Measurements from ENCODE around the gene PUS3. TPM values are rescaled to one million over a fixed set of nuclear protein-coding genes. Genes with fewer than 3 reads are reported as not detected.
"Not testable (repeated sequence)": the region's sequence is repeated elsewhere in the genome, so short reads cannot be mapped to it uniquely, and the experiment has no call there.

The PUS3 gene
- total and polyA plus RNA-seq, 4 donors, result 8.0 to 9.4 (median 8.5) TPM

DNA sequence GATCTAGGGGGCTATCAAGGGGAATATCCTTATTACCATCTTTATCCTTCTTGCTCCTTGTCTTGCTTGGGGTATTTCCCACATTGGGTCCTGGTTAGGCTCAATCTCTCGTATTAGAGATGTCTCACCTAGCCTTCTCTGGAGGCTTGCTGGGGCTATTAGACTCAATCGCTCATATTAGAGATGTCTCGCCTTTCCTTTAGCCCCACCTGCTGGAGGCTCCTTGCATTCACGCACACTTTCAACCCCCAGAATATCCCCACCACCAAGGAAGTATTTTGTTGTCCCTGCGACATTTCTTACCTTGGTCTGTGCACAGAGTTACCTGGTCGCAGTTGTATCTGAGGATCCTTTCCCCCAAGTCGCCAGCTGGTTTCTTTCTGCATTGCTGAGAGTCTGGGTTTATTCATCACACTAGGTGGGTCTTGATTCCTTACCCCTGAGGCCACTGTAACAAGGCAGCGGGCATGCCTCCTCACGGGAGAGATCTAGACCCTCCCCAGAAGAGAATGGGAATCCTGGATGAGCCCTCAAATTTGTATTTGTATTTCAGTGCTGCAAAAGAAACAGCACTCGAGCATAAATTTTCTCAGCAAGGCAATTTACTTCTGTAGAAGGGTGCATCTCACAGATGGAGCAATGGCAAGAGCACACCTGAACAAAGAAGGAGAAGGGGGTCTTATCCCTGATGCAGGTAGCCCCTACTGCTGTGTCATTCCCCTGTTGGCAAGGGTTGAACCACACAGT is 31.4 kb downstream of the PUS3 start:
- H3K36me3 ChIP-seq (ENCODE audit: control insufficient read depth in 1 of 2, insufficient read depth in 2 of 2, low read length in 1 of 2), result no peaks in the 10 kb centered on the region
- no peak overlapping the region for H3K4me3 ChIP-seq (ENCODE audit: low read length in 2 of 2)
- H3K27ac ChIP-seq (ENCODE audit: low read depth in 1 of 2, low read length in 2 of 2), result no peak overlapping the region
- no peaks in the 10 kb centered on the region for H3K4me1 ChIP-seq (ENCODE audit: control insufficient read depth in 1 of 2, insufficient read depth in 2 of 2, low read length in 2 of 2)
- H3K27me3 ChIP-seq (ENCODE audit: control insufficient read depth in 1 of 2, insufficient read depth in 2 of 2, low read length in 1 of 2), result no peaks in the 10 kb centered on the region
- WGBS, 2 donors, result 70% methylated on average over 10 of the region's 10 CpGs
- intact Hi-C loops (cut with DNase I), result loop anchor here in 1 of 2 donors (5.0 to 10.0 kb wide), 2 partner anchors 149 to 437 kb away; no protein-coding TSS in a partner anchor
- ATAC-seq (ENCODE audit: low FRiP score) (no peak), DNase-seq (no peak)
- no peaks in the 10 kb centered on the region for H3K9me3 ChIP-seq (ENCODE audit: control insufficient read depth, low read length)

DNA sequence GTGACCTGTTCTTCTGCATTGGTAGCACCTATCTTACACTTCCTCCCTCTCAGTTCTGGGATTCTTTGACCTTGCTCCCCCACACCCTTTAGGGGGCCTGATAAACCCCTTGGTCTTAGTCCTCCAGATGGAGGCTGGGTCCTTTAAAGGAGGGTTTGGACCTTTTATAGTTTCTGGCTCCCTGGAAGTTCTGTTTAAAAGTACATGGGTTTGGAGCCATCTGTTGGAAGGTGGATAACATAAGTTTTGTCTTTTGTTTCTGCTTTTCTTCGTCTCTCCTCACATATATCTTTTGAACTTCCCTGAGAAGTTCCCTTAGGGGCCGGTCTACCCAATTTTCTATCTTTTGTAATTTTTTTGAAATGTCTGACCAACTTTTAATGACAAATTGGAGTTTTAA is 33.5 kb downstream of the PUS3 start:
- 65 to 75% methylated on average over 2 of the region's 2 CpGs for WGBS, 2 donors
- Histone ChIP-seq H3K27me3 (ENCODE audit: control insufficient read depth in 1 of 2, insufficient read depth in 2 of 2, low read length in 1 of 2) (no peaks in the 10 kb centered on the region), H3K4me3 (ENCODE audit: low read length in 2 of 2) (no peak overlapping the region), H3K4me1 (ENCODE audit: control insufficient read depth in 1 of 2, insufficient read depth in 2 of 2, low read length in 2 of 2) (no peaks in the 10 kb centered on the region), H3K9me3 (ENCODE audit: control insufficient read depth, low read length) (no peaks in the 10 kb centered on the region), H3K36me3 (ENCODE audit: control insufficient read depth in 1 of 2, insufficient read depth in 2 of 2, low read length in 1 of 2) (no peaks in the 10 kb centered on the region), H3K27ac (ENCODE audit: low read depth in 1 of 2, low read length in 2 of 2) (no peak overlapping the region)
- intact Hi-C loops (cut with DNase I), result no loop called here
- DNase-seq (no peak), ATAC-seq (ENCODE audit: low FRiP score) (no peak)

DNA sequence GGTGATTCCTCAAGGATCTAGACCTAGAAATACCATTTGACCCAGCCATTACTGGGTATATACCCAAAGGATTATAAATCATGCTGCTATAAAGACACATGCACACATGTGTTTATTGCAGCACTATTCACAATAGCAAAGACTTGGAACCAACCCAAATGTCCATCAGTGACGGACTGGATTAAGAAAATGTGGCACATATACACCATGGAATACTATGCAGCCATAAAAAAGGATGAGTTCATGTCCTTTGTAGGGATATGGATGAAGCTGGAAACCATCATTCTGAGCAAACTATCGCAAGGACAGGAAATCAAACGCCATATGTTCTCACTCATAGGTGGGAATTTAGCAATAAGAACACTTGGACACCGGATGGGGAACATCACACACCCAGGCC is 37.7 kb downstream of the PUS3 start:
- 92 to 94% methylated on average over 4 of the region's 4 CpGs for WGBS, 2 donors
- ATAC-seq (ENCODE audit: low FRiP score); H3K9me3 ChIP-seq (ENCODE audit: control insufficient read depth, low read length); H3K27ac ChIP-seq (ENCODE audit: low read depth in 1 of 2, low read length in 2 of 2); H3K4me1 ChIP-seq (ENCODE audit: control insufficient read depth in 1 of 2, insufficient read depth in 2 of 2, low read length in 2 of 2); intact Hi-C loops (cut with DNase I); H3K27me3 ChIP-seq (ENCODE audit: control insufficient read depth in 1 of 2, insufficient read depth in 2 of 2, low read length in 1 of 2); H3K4me3 ChIP-seq (ENCODE audit: low read length in 2 of 2); H3K36me3 ChIP-seq (ENCODE audit: control insufficient read depth in 1 of 2, insufficient read depth in 2 of 2, low read length in 1 of 2); DNase-seq: not testable (repeated sequence)

- H3K27me3 ChIP-seq (ENCODE audit: control insufficient read depth in 1 of 2, insufficient read depth in 2 of 2, low read length in 1 of 2); intact Hi-C loops (cut with DNase I); H3K27ac ChIP-seq (ENCODE audit: low read depth in 1 of 2, low read length in 2 of 2); H3K36me3 ChIP-seq (ENCODE audit: control insufficient read depth in 1 of 2, insufficient read depth in 2 of 2, low read length in 1 of 2); ATAC-seq (ENCODE audit: low FRiP score); H3K4me1 ChIP-seq (ENCODE audit: control insufficient read depth in 1 of 2, insufficient read depth in 2 of 2, low read length in 2 of 2); H3K4me3 ChIP-seq (ENCODE audit: low read length in 2 of 2); H3K9me3 ChIP-seq (ENCODE audit: control insufficient read depth, low read length); DNase-seq: not testable (repeated sequence)
- 94 to 96% methylated on average over 8 to 33 of the region's 33 CpGs for WGBS, 2 donors
These were observed 40.2 kb downstream of the PUS3 start for GRCh38 chr11:125862786-125863185.

DNA sequence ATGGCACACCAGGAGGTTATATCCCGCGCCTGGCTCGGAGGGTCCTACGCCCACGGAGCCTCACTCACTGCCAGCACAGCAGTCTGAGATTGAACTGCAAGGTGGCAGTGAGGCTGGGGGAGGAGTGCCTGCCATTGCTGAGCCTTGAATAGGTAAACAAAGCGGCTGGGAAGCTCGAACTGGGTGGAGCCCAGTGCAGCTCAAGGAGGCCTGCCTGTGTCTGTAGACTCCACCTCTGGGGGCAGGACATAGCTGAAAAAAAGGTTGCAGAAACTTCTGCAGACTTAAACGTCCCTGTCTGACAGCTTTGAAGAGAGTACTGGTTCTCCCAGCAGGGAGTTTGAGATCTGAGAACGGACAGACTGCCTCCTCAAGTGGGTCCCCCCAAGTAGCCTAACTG is 45.3 kb downstream of the PUS3 start:
- intact Hi-C loops (cut with DNase I); DNase-seq; H3K9me3 ChIP-seq (ENCODE audit: control insufficient read depth, low read length); H3K4me1 ChIP-seq (ENCODE audit: control insufficient read depth in 1 of 2, insufficient read depth in 2 of 2, low read length in 2 of 2); H3K36me3 ChIP-seq (ENCODE audit: control insufficient read depth in 1 of 2, insufficient read depth in 2 of 2, low read length in 1 of 2); ATAC-seq (ENCODE audit: low FRiP score); H3K27ac ChIP-seq (ENCODE audit: low read depth in 1 of 2, low read length in 2 of 2); H3K27me3 ChIP-seq (ENCODE audit: control insufficient read depth in 1 of 2, insufficient read depth in 2 of 2, low read length in 1 of 2); H3K4me3 ChIP-seq (ENCODE audit: low read length in 2 of 2): not testable (repeated sequence)
- 83 to 88% methylated on average over 9 of the region's 9 CpGs for WGBS, 2 donors

- H3K27me3 ChIP-seq (ENCODE audit: control insufficient read depth in 1 of 2, insufficient read depth in 2 of 2, low read length in 1 of 2), result no peaks in the 10 kb centered on the region
- peaks cover 2% of the 10 kb centered on the region for H3K9me3 ChIP-seq (ENCODE audit: control insufficient read depth, low read length)
- DNase-seq, result no peak
- no peaks in the 10 kb centered on the region for H3K36me3 ChIP-seq (ENCODE audit: control insufficient read depth in 1 of 2, insufficient read depth in 2 of 2, low read length in 1 of 2)
- H3K27ac ChIP-seq (ENCODE audit: low read depth in 1 of 2, low read length in 2 of 2), result no peak overlapping the region
- H3K4me3 ChIP-seq (ENCODE audit: low read length in 2 of 2), result no peak overlapping the region
- intact Hi-C loops (cut with DNase I), result no loop called here
- no peak for ATAC-seq (ENCODE audit: low FRiP score)
- H3K4me1 ChIP-seq (ENCODE audit: control insufficient read depth in 1 of 2, insufficient read depth in 2 of 2, low read length in 2 of 2), result no peaks in the 10 kb centered on the region
These were observed 56.8 kb downstream of the PUS3 start for GRCh38 chr11:125846188-125846587.

Other genes with a start within 250 kb of the PUS3 start
- not detected for gene ACRV1, start 222.4 kb downstream of the PUS3 start, total RNA-seq
- not detected for gene ACRV1, start 222.4 kb downstream of the PUS3 start, polyA plus RNA-seq
- not detected for gene PATE1, start 156.9 kb downstream of the PUS3 start, total RNA-seq
- gene PATE1, start 156.9 kb downstream of the PUS3 start, polyA plus RNA-seq, result not detected
- not detected for gene PATE2, start 124.4 kb downstream of the PUS3 start, total RNA-seq
- not detected for gene PATE2, start 124.4 kb downstream of the PUS3 start, polyA plus RNA-seq
- gene PATE3, start 115.1 kb downstream of the PUS3 start, total RNA-seq, result not detected
- gene PATE3, start 115.1 kb downstream of the PUS3 start, polyA plus RNA-seq, result not detected
- not detected for gene PATE4, start 69.9 kb downstream of the PUS3 start, total RNA-seq
- under 1 TPM in 1 of 2 donors, not detected in 1; 0.50 TPM for gene PATE4, start 69.9 kb downstream of the PUS3 start, polyA plus RNA-seq
- 1 to 10 TPM; 3.3 to 3.6 TPM for gene HYLS1, start 15.5 kb downstream of the PUS3 start, total RNA-seq
- gene HYLS1, start 15.5 kb downstream of the PUS3 start, polyA plus RNA-seq, result 1 to 10 TPM; 2.7 to 4.5 TPM
- under 1 TPM in 1 of 2 donors, not detected in 1; 0.30 TPM for gene DDX25, start 1.3 kb upstream of the PUS3 start, total RNA-seq
- not detected for gene DDX25, start 1.3 kb upstream of the PUS3 start, polyA plus RNA-seq
- gene VSIG10L2, start 42.8 kb upstream of the PUS3 start, total RNA-seq, result under 1 TPM in 1 of 2 donors, not detected in 1; 0.48 TPM
- gene VSIG10L2, start 42.8 kb upstream of the PUS3 start, polyA plus RNA-seq, result not detected
- gene CDON, start 159.7 kb upstream of the PUS3 start, total RNA-seq, result 10 to 100 TPM in 1 of 2 donors, 1 to 10 TPM in 1; 8.1 to 50.3 TPM
- under 1 TPM; 0.49 to 0.88 TPM for gene CDON, start 159.7 kb upstream of the PUS3 start, polyA plus RNA-seq

Data from aorta (tissue), 5 donors.